Measurements from ENCODE around the gene HSD17B13. TPM values are rescaled to one million over a fixed set of nuclear protein-coding genes. Genes with fewer than 3 reads are reported as not detected.
"Not testable (repeated sequence)": the region's sequence is repeated elsewhere in the genome, so short reads cannot be mapped to it uniquely, and the experiment has no call there.

Gene HSD17B13
- polyA plus RNA-seq, 1 of the 3 experiments (the other 2 are of a cell fraction): 0.13 TPM

- Histone ChIP-seq H3K79me2 (ENCODE audit: insufficient read depth) (peaks cover 9% of the 10 kb centered on the region; the same call in 1 of the 2 replicates), H3K36me3 (replicated peaks in 1 of 2; ENCODE audit: control insufficient read depth in 1 of 2, insufficient read depth in 2 of 2, low read length in 1 of 2) (peaks cover 16 to 48% of the 10 kb centered on the region in 2 experiments), H4K20me1 (ENCODE audit: insufficient read depth) (no peaks in the 10 kb centered on the region), H3K27me3 (ENCODE audit: insufficient read depth) (no peaks in the 10 kb centered on the region), H3K9me2 (no peaks in the 10 kb centered on the region), H3K4me3 (ENCODE audit: low read depth in 2 of 2, low read length in 1 of 2) (no peak overlapping the region), H3F3A (replicated peaks; ENCODE audit: insufficient read depth) (peaks cover 10% of the 10 kb centered on the region), H3K9me3 (peaks cover 17% of the 10 kb centered on the region), H3K4me1 (ENCODE audit: control insufficient read depth in 1 of 2, insufficient read depth in 2 of 2, low read depth in 1 of 2, low read length in 1 of 2) (no peaks in the 10 kb centered on the region), H3K4me2 (no peak overlapping the region), H3K27ac (ENCODE audit: low read depth in 2 of 2, low read length in 1 of 2) (no peak overlapping the region), H2AFZ (ENCODE audit: low read depth) (no peak overlapping the region), H3K9ac (no peak overlapping the region)
- TF ChIP-seq USF1 (IDR thresholded peaks at IDR 0.05; ENCODE audit: borderline replicate concordance, low read depth) (no peak), RAD21 (IDR thresholded peaks at IDR 0.05; ENCODE audit: low read length) (no peak), SIN3A (IDR thresholded peaks at IDR 0.05; ENCODE audit: borderline replicate concordance, low read depth, low read length) (no peak), CTCF (IDR thresholded peaks at IDR 0.05) (no peak), ZBTB33 (IDR thresholded peaks at IDR 0.05; ENCODE audit: borderline replicate concordance, low read depth) (no peak), MEF2A (IDR thresholded peaks at IDR 0.05; ENCODE audit: borderline replicate concordance, low read depth) (no peak), NRF1 (IDR thresholded peaks at IDR 0.05; ENCODE audit: low read depth, low read length) (no peak)
- DNase-seq: no peak
- POLR2A ChIA-PET: no interaction called here
- CTCF ChIA-PET: no interaction called here
These were observed 22.5 kb upstream of the HSD17B13 start for GRCh38 chr4:87345139-87345538.

GRCh38 chr4:87342872-87343271, 20.2 kb upstream of the HSD17B13 start:
- 98% methylated on average over 3 of the region's 3 CpGs for WGBS (ENCODE audit: low lambda C conversion rate)
- CTCF ChIA-PET: interaction anchor here (1.7 kb wide), 1 partner anchor 11 kb away, joined by 3 read pairs; no protein-coding TSS in a partner anchor
- no peak overlapping the region for H2AFZ ChIP-seq (ENCODE audit: low read depth)

GRCh38 chr4:87341954-87342635, 19.4 kb upstream of the HSD17B13 start:
- H3K4me1 ChIP-seq (ENCODE audit: control insufficient read depth in 1 of 2, insufficient read depth in 2 of 2, low read depth in 1 of 2, low read length in 1 of 2); H4K20me1 ChIP-seq (ENCODE audit: insufficient read depth); H3K27me3 ChIP-seq (ENCODE audit: insufficient read depth); H3K79me2 ChIP-seq (ENCODE audit: insufficient read depth); DNase-seq; H2AFZ ChIP-seq (ENCODE audit: low read depth); H3K9ac ChIP-seq; H3K4me3 ChIP-seq (ENCODE audit: low read depth in 2 of 2, low read length in 1 of 2); H3K4me2 ChIP-seq; H3K9me2 ChIP-seq; H3F3A ChIP-seq (replicated peaks; ENCODE audit: insufficient read depth); POLR2A ChIA-PET; H3K27ac ChIP-seq (ENCODE audit: low read depth in 2 of 2, low read length in 1 of 2): not testable (repeated sequence)
- Histone ChIP-seq H3K36me3 (replicated peaks in 1 of 2; ENCODE audit: control insufficient read depth in 1 of 2, insufficient read depth in 2 of 2, low read length in 1 of 2) (peaks cover 30 to 68% of the 10 kb centered on the region in 2 experiments), H3K9me3 (peaks cover 17% of the 10 kb centered on the region)
- WGBS (ENCODE audit: low lambda C conversion rate): 91% methylated on average over 8 of the region's 8 CpGs
- CTCF ChIA-PET: interaction anchor here (1.0 to 1.7 kb wide), 2 partner anchors 12 to 506 kb away, joined by 3 read pairs; no protein-coding TSS in a partner anchor

More at GRCh38 chr4:87342872-87343271, 20.2 kb upstream of the HSD17B13 start:
- TF ChIP-seq POLR2AphosphoS5 (IDR thresholded peaks at IDR 0.05; ENCODE audit: low read depth, low read length) (no peak), MEF2A (IDR thresholded peaks at IDR 0.05; ENCODE audit: borderline replicate concordance, low read depth) (no peak), RXRA (IDR thresholded peaks at IDR 0.05; ENCODE audit: borderline replicate concordance, low read depth) (no peak), USF2 (IDR thresholded peaks at IDR 0.05; ENCODE audit: borderline replicate concordance, low read depth, low read length) (no peak), CHD2 (IDR thresholded peaks at IDR 0.05; ENCODE audit: low read length, partially characterized antibody) (no peak), GABPA (IDR thresholded peaks at IDR 0.05; ENCODE audit: low read depth) (no peak), MXI1 (IDR thresholded peaks at IDR 0.05; ENCODE audit: low read depth, low read length) (no peak), PBX3 (IDR thresholded peaks at IDR 0.05) (no peak)
- Histone ChIP-seq H3K4me3 (ENCODE audit: low read depth in 2 of 2, low read length in 1 of 2) (no peak overlapping the region), H3K36me3 (replicated peaks in 1 of 2; ENCODE audit: control insufficient read depth in 1 of 2, insufficient read depth in 2 of 2, low read length in 1 of 2) (peaks cover 26 to 61% of the 10 kb centered on the region in 2 experiments), H3K27ac (ENCODE audit: low read depth in 2 of 2, low read length in 1 of 2) (no peak overlapping the region), H3K4me1 (ENCODE audit: control insufficient read depth in 1 of 2, insufficient read depth in 2 of 2, low read depth in 1 of 2, low read length in 1 of 2) (no peaks in the 10 kb centered on the region), H4K20me1 (ENCODE audit: insufficient read depth) (no peaks in the 10 kb centered on the region), H3K9me3 (peaks cover 17% of the 10 kb centered on the region), H3K27me3 (ENCODE audit: insufficient read depth) (no peaks in the 10 kb centered on the region), H3K9ac (no peak overlapping the region), H3K4me2 (no peak overlapping the region), H3K79me2 (ENCODE audit: insufficient read depth) (peaks cover 9% of the 10 kb centered on the region; the same call in 1 of the 2 replicates), H3F3A (replicated peaks; ENCODE audit: insufficient read depth) (peaks cover 10% of the 10 kb centered on the region), H3K9me2 (no peaks in the 10 kb centered on the region)
- POLR2A ChIA-PET: no interaction called here
- DNase-seq: no peak
